Prostate gland (tissue), 2 donors: ENCODE measurements around the gene PIGT.

Experiments
- POLR2A ChIP-seq: fragments of 450-650 bp; IDR thresholded peaks from one replicate; pipeline ENCODE4 v1.6.1; 2016; ENCODE audit warnings: antibody characterized with exemption, mild to moderate bottlenecking
- TF ChIP-seq, protein P1 (sequence below), 4 experiments: fragments of 200-600 bp in 2 of 4; fragments of 450-650 bp in 2 of 4; sonication (generic) in 2 of 4; IDR thresholded peaks; 1 replicate in 3 of 4; 2 replicates in 1 of 4; pipeline ENCODE4 v1.5.1; 2016 to 2019; ENCODE audit warnings: antibody characterized with exemption in 4 of 4, mild to moderate bottlenecking in 2 of 4, moderate library complexity in 2 of 4

DNA sequence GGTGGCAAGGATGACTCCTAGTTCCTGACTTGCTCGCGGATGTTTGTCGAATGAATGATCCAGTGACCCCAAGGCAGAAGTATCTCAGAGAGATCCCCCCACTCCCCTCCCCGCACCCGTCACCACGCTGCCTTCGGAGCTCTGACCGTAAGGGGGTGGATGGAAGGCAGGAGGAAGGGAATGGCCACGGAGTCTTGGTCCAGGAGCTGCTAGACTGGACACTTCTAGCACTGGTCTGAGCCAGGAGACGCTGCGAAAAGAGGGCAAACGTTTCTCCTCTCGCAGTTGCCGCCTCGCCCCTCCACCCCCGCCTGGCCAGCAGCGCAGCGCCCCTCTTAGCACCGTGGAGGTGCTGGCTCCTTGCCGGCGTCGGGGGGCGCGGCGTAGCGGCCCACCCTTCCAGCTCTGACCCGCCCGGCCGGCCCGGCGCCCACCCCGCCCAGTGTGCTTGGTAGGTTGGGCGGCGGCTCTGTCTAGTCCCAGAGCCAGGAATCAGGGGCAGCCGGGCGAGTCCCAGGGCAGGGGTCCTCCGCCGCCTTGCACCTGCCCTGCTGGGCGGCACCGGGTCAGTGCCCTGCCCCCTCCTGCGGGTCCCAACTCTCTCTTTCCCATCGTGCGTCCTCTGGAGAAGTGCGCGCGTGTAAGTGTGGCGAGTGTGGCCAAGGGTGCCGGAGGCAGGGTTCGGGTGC lies 10.2 kb upstream of the PIGT start:
- no peak for TF ChIP-seq POLR2A
- TF ChIP-seq, protein P1, sequence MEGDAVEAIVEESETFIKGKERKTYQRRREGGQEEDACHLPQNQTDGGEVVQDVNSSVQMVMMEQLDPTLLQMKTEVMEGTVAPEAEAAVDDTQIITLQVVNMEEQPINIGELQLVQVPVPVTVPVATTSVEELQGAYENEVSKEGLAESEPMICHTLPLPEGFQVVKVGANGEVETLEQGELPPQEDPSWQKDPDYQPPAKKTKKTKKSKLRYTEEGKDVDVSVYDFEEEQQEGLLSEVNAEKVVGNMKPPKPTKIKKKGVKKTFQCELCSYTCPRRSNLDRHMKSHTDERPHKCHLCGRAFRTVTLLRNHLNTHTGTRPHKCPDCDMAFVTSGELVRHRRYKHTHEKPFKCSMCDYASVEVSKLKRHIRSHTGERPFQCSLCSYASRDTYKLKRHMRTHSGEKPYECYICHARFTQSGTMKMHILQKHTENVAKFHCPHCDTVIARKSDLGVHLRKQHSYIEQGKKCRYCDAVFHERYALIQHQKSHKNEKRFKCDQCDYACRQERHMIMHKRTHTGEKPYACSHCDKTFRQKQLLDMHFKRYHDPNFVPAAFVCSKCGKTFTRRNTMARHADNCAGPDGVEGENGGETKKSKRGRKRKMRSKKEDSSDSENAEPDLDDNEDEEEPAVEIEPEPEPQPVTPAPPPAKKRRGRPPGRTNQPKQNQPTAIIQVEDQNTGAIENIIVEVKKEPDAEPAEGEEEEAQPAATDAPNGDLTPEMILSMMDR (IDR thresholded peaks at IDR 0.05) = no peak
